ENCODE results near the gene DNAI1. TPM values are rescaled to one million over a fixed set of nuclear protein-coding genes. Genes with fewer than 3 reads are reported as not detected.
A peak's percentile ranks its signal among the peaks of the same experiment; 100 is the strongest.

The DNAI1 gene
- polyA plus RNA-seq, 4 donors = 0.99 to 5.7 (median 3.7) TPM

- no peak for DNase-seq (ENCODE audit: low read depth in 4 of 4, low spot score in 2 of 4)
Observed at GRCh38 chr9:34485822-34486221, 27.2 kb downstream of the DNAI1 start.

DNA sequence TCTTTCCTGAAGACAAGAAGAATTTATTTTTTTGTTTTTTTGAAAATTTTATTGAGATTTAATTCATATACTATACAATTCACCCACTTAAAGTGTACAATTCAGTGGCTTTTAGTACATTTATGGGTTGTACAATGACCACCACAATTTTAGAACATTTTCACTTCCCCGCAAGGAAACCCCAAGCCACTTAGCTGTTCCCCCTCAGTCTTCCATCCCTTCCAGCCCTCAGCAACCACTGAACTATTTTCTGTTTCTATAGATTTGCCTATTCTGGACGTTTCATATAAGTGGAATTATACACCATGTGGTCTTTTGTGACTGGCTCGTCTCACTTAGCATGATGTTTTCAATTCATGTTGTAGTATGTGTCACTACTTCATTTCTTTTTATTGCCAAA, 28.0 kb downstream of the DNAI1 start:
- no peak for DNase-seq (ENCODE audit: low read depth in 4 of 4, low spot score in 2 of 4)

DNA sequence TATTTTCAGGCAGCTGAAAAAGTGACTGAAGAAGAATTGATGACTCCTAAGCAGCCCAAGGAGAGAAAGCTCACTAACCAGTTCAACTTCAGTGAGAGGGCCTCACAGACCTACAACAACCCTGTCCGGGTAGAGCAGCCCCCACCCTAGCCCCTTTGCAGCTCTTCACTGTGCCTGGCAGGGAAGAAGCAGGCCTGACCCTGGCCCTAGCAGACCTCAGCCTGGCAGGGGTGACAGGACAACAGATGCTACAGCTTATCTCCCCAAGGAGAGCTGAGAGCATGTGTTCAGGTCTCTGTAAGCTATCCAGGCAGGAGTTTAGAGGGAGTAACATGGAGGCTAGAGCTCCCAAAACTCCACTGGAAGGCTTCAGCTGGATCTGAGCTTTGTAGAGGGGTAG, 31.8 kb downstream of the DNAI1 start:
- DNase-seq (ENCODE audit: low read depth in 4 of 4, low spot score in 2 of 4) = no peak

- DNase-seq (ENCODE audit: low read depth in 4 of 4, low spot score in 2 of 4) = no peak
Observed at GRCh38 chr9:34490760-34491159, 32.2 kb downstream of the DNAI1 start.

DNA sequence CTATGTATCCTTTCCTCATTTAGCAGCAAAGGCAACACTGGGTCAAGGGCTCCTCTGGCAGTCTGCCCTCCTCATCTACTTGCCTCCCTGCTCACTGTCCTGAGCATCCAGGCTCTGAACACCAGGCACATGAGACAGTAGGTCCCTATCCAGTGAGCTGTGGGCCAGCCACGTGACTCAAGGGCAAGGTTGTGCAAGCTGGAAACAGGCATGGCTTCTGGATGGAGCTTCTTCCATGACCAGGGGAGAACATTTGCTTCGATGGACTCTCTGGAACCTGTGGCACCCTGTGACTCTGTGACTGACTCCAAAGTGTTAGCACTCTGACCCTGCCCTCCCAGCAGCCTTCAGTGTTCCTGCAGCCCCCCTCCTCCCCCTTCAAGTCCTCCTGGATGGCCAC, 33.0 kb downstream of the DNAI1 start:
- no peak for DNase-seq (ENCODE audit: low read depth in 4 of 4, low spot score in 2 of 4)

DNA sequence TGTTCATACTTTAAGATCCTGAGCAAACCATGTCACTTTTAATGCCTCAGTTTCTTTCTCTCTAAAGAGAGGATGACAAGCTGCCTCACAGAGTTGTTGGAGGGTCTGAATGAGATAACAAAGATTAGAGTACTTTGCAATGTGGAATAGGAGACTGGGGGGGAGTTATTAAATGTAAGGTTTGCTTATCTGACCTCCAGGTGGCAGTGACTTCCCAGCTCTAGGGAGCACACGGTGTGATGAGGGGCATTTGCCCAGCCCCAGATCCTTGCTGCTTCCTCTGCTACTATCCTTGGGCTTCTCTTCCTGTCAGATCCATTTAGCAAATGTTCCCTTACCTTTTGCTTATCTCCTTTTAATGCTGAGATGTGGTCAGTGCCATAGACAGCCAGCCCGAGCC, 33.4 kb downstream of the DNAI1 start:
- DNase-seq (ENCODE audit: low read depth in 4 of 4, low spot score in 2 of 4) = no peak

DNA sequence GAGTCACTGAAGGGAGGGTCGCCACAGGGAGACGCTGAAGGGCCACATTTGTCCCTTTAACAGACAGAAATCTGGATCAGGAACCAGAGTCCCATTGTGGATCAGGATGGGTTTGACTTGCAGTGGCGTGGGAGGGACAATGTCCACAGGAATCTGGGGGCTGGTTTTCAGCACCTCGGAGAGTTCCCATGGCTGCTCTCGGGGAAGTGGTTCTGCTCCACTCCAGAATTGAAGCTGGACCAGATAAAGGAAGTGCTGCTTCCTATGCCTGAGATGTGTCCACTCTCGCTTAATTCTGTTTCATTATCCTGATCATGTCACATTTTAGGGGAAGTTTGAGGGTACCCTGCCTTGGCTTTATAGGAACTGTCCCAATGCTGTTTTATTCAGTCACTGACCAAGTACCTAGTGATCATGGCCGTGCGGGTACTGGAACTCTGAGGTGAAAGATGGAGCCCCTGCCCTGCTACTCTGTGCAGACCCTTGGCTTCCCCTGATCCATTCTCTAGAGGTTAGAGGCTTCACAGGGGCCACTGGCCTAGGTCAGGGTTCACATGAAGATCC, 35.4 kb downstream of the DNAI1 start:
- DNase-seq (ENCODE audit: low read depth in 4 of 4, low spot score in 2 of 4) = peak in 3 of 4 donors; percentile 35 to 62 (median 42)

GRCh38 chr9:34496149-34496712, 37.6 kb downstream of the DNAI1 start:
- DNase-seq (ENCODE audit: low read depth in 4 of 4, low spot score in 2 of 4) = no peak

- DNase-seq (ENCODE audit: low read depth in 4 of 4, low spot score in 2 of 4) = no peak
Observed at GRCh38 chr9:34498553-34498952, 39.9 kb downstream of the DNAI1 start.

GRCh38 chr9:34499076-34499475, 40.5 kb downstream of the DNAI1 start:
- DNase-seq (ENCODE audit: low read depth in 4 of 4, low spot score in 2 of 4) = no peak

GRCh38 chr9:34500623-34501267, 42.1 kb downstream of the DNAI1 start:
- DNase-seq (ENCODE audit: low read depth in 4 of 4, low spot score in 2 of 4) = no peak

- DNase-seq (ENCODE audit: low read depth in 4 of 4, low spot score in 2 of 4) = no peak
Observed at GRCh38 chr9:34501372-34501771, 42.8 kb downstream of the DNAI1 start.

DNA sequence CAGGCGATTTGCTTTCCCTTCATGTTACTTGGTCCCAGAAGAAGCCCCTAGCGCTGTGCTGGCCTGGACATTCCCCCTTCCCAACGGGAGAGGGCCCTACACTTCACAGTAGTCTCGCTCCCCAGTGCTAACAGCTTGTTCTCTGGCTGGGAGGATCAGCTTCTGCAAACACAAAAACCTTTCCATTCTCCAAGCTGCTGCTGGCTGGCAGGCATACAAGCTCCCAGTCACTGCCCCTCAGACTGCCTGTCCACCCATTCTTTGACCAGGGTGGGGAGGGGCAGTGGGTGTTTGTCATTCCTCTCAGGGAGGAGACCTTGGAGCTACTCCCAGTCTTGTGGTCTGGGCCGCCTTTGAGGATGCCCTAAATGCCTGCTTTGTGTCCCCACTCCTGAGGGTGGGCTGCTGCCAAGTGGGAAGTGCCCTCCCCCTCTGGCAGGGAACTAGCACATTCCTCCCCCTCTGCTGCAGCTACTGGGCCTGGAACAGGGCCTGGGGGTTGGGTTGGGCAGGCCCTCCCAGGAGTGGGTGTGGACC, 43.4 kb downstream of the DNAI1 start:
- no peak for DNase-seq (ENCODE audit: low read depth in 4 of 4, low spot score in 2 of 4)

DNA sequence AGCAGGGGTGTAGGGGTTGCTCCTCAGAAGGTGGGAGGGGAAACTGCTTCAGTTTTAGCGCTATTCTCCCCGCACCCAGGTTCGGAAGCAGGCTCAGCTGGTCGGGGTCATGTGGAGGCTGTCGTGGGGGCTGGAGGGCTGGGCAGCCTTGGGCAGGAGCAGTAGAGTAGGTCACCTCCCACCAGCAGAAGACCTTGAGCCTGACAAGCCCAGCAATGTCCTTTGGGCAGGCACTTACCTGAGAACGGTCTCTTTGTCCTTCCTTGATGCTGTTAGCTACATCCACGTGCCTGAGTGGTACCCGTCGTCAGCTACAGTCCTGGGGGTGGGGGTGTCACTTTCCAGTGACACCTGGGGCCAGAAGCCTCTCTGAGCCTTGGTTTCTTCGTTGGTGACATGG, 43.9 kb downstream of the DNAI1 start:
- DNase-seq (ENCODE audit: low read depth in 4 of 4, low spot score in 2 of 4) = no peak

DNA sequence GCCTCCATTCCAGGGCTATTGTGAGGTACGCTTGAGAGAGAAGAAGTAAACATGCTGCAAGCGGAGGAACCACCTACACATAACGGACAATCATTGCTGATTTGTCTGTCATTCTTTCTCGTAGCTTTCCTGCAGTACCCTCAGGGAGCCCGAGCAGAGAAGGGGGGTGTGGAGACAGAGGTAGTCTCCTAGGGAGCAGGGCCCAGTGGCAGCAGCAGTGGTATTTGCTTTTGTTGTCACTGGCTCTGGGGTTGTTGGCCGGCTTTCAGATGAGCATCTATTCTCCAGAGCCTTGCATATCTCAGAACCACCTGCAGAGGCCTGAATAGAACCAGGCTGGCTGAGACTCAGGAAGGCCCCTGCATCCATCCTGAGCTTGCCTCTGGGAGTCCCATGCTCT, 44.3 kb downstream of the DNAI1 start:
- no peak for DNase-seq (ENCODE audit: low read depth in 4 of 4, low spot score in 2 of 4)

GRCh38 chr9:34503406-34503805, 44.8 kb downstream of the DNAI1 start:
- DNase-seq (ENCODE audit: low read depth in 4 of 4, low spot score in 2 of 4) = no peak

GRCh38 chr9:34505370-34506120, 46.9 kb downstream of the DNAI1 start:
- DNase-seq (ENCODE audit: low read depth in 4 of 4, low spot score in 2 of 4) = no peak

DNA sequence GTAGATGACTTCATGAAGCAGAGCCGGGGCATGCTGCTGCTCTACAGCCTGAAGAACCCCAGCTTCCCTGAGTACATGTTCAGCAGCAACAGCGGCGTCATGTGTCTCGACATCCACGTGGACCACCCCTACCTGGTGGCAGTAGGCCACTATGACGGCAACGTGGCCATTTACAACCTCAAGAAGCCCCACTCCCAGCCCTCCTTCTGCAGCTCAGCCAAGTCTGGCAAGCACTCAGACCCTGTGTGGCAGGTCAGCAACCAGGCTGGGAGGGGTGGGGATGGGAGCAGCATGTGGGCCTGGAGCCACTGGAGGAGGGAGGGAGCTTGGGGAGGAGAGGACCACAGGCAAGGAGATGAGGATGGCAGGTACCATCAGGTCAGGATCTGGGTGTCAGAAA, 48.0 kb downstream of the DNAI1 start:
- no peak for DNase-seq (ENCODE audit: low read depth in 4 of 4, low spot score in 2 of 4)

- DNase-seq (ENCODE audit: low read depth in 4 of 4, low spot score in 2 of 4) = no peak
Observed at GRCh38 chr9:34507556-34507955, 49.0 kb downstream of the DNAI1 start.

DNA sequence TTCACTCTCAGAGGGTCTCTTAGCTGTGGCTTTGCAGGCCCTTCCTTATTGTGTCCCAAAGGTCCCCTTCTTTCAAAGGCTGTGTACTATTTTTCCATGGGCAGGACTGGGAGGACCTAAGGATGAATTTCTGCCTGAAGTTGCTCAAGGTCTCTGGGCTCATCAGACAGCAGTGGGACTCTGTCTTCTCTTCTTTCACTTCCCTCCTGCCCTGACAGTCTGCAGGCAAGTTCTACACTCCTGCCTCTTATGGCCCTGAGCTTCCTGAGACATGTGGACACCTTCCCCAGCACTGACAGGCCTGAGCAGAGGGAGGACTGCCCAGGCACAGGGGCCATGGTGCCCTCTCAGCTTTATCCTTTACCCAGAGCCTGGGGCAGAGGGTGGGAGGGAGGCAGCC, 49.4 kb downstream of the DNAI1 start:
- no peak for DNase-seq (ENCODE audit: low read depth in 4 of 4, low spot score in 2 of 4)

- DNase-seq (ENCODE audit: low read depth in 4 of 4, low spot score in 2 of 4) = no peak
Observed at GRCh38 chr9:34508463-34508862, 49.9 kb downstream of the DNAI1 start.

DNA sequence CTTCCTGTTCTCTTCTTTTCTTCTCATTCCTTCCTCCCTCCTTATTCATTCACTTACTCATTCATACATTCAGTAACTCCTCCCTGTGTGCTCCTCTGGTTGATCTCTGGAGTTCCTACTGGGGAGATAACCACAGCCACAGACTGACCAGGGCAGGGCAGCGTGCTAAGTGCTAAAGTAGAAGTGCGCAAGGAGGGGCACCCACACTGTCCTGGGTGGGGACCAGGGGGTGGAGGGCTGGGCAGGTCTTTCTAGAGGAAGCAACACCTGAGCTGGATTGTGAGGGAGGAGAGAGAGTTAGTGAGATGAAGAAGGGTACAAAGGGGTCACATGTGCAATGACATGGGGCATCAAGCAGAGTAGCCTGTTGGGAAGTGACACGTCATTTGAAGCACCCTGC, 50.3 kb downstream of the DNAI1 start:
- DNase-seq (ENCODE audit: low read depth in 4 of 4, low spot score in 2 of 4) = no peak

Measured in left renal cortex interstitium (tissue), 4 donors.